Stimulated activated CD4-positive, alpha-beta T cell treated with anti-CD3 and anti-CD28 coated beads, Interleukin-15, amount 100 ng/mL, for 48 hours (primary cell): Measurements from ENCODE around the gene SHB.

Source experiments
- DNase-seq, 2 donors: peaks; one replicate each; pipeline ENCODE4 v3.0.0-alpha.2; 2020; ENCODE audit warnings: low read depth in 2 of 2

Gene SHB

DNA sequence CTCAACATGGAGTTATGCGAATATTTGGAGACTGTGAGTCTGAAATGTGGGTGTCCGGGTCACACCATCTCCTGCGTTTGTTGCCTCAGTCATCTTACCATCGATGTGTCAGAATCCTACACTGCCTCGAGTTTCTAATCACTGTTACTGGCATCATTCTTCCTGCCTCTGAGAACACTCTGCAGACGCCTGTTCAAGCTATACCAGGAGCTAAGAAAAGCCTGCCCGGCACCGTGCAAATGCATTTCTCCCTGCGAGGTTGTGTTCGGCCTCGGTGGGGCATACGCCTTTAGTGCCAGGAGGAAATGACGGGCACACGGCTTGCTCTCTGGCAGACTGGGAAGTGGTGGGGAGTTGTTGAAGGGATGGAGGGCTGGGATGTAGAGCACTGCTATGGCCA, 133.9 kb downstream of the SHB start:
- DNase-seq = no peak

DNA sequence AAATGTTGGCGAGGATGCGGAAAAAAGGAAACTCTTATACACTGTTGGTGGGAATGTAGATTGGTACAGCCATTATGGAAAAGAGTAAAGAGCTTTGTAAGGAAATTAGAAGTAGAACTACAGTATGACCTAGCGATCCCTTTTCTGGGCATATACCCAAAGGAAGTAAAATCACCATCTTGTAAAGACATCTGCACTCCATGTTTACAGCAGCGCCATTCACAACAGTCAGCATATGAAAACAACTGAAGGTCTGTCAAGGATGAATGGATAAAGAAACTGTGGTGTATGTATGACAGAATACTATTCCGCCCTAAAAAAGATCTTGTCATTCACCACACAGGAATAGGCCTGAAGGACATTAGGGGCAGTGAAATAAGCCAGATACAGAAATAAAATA, 137.4 kb downstream of the SHB start:
- DNase-seq = no peak

DNA sequence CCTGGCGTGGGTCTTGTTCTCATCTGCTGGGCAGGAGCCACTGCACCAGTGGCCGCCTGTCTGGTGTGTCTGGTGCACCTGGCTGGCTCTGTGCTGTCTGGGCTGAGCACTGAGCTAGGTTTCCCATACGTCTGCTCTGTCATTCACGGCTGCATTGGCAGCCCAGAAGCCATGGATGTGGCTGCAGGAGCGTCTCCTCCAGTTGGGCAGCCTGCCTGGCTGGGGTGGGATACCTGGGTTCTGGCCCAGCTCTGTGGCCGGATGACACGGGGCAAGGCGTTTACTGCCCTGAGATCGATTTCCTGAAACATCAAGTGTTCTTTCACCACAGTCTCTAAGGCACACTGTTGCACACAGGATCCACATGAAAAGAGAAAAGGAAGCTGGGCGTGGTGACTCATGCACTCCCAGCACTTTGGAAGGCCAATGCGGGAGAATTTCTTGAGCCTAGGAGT, 139.6 kb downstream of the SHB start:
- DNase-seq = no peak

DNA sequence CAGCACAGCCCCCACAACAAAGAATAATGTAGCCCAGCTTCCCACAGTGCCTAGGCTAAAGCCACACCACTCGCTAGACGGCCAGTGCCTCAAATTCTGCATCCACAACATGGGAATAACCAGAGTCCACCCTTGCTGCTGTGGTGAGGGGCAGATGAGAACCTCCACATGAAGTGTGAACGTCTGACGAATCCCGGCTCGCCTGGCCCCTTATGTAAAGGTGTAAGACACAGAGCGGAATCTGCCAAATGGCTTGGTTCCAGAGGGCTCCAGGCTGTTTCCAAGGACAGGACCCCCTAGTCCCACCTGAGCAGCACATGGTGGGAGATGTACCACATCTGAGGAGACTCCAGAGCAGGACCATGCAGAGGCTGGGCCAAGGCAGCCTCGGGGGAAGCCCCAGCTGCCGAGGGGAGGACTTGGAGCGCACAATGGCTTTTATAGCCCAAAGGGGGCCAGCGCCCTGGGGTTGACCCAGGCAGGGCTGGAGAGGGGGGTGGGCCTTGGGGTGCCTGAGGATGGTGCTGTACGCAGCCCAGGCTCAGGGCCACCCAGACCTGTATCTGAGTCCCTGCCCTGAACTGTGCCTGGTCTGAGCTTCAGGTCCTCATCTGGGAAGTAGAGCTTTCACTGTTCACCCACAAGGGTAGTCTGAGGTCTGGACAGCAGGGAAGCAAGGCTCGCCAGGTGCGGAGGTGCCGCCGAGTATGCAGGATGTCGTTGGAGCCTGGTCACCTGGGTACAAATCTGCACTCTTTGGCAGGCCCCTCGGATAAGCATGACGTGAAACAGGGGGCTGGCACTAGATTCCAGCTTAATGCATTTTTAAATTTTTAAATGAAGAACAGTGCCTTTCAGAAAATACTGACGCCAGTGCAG, 140.2 kb downstream of the SHB start:
- DNase-seq = no peak

DNA sequence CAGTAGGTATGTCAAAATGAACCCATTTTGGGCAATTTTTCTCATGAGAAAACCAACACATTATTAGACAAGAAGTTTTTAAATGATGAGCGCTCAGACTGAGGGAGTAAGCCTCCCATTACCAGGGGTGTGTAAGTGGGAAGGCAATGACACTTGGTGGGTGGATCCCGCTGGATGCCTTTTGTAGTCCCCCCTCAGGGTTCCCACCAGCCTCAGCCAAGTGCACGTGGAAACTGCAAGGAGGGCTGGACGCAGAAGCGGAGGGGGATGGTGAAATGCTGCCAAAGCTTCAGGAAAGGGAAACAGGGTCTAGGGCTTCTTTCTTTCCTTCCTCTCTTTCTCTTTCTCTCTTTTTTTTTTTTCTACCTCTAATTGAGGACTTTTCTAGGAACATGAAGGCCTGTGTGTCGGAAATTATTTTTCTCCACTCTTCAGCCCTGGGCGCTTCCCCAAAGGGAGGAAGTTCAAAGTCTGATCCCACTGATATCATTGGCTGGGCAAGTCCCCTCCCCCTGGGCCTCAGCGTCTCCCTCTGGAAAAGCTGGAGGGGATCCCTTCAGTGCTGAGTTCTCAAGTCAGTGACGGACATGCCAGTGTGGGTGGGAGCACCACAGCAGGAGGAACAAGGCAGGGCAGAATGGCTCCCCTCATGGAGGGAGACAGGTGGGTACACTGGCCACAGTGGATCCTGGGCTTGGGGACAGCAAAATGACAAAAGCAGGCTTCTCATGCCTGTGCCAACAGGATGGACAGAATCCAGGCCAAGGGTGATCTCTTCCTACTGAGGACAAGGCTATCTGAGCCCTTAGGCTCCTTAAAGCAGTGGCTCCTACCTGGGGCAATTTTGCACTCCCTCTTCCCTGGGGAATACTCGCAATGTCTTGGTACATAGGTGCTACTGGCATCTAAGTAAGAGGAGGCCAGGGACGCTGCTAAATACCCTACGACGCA, 141.2 kb downstream of the SHB start:
- DNase-seq = no peak

DNA sequence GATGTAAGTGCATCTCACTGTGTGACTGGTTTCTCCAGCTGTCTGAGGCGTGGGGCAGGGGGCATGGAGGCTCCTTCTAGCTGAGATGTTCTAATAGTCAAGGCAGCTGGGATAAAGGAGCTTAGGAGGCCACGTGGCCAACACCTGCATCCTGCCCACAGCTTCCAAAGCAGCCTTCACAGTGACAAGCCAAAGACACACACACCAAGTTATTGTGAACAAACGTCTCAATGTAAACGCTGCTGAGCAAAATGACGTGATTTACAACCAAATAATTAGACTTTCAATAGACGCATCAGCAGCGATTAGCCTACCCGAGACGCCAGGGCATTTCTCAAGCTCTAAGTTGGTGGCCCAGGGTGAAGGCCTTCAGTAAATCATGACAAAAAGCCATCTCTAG, 141.9 kb downstream of the SHB start:
- DNase-seq = no peak

DNA sequence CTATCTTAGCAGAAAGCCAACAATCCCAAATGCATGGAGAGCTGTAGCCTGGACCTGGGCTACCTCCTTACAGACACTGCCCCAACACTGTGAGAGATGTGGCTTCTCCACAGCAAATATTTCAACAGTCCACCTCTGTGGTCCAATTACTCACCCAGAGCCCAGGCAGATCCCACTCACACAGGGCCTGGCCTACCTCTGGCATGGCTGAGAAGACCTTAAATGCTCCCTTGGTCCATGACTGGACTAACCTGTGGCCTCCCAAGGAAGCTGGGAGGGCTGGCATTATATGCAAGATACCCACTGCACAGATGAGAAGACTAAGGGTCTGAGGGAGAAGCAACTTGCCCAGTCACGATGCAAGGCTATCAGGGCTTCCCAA, 142.3 kb downstream of the SHB start:
- no peak for DNase-seq

DNA sequence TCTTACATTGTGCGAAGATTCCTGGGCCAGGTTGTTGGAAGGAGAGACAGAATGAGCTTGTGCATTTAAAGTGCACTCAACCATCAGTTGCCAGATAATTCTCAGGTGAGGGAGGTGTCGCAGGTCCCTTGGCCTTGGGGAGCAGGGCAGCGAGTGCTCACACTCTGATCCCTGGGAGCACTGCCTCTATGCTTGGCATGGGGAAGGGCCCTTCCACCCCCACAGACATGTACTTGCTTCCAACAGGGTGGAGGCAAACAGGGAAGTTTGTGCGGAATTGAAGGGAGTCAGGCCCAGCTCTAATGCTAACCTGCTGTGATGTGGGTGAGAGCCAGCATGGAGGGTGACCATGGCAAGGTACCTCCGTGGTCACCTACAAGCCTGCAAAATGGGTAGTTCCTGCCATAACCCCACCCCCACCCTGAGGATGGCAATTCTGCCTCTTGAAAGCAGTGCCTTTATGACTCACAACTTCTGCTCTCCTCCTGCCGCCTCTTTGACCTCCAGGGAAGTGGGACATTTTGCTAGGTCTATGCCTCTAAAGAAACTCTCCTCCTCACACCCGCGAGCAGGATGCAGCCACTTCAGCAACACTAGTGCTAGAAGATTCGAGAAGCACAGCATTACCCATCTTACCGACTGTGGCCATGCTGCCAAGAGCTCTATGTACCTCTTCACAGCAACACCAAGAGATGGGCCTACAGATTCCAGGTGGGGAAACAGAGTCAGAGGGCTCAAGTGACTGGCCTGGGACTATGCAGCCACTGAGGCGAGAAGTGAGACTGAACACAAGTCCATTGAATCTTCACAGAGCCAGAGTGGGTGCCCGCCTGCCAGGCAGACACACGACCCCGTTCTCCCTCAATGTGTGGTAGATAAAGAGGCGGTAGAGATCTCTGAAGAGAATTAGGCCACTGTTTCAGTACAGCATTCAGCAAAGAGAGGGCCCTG, 143.0 kb downstream of the SHB start:
- no peak for DNase-seq

DNA sequence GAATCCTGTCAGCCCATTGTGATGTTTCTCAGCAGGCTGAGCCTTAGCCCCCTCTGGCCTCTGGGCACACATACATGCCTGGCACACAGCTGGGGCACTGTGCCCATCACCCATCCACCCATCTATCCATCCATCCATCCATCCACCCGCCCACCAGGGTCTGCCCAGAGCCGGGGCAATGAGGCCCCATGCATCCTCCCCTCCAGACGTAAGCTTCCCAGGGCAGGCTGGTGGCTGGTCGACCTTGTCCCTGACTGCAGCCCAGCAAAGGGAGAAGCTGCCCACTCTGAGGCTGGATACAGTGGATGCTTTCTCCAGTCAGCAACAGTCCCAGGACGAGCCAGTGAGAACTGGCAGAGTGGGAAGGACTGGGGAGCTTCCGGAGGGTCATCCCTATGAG, 144.0 kb downstream of the SHB start:
- DNase-seq = no peak

DNA sequence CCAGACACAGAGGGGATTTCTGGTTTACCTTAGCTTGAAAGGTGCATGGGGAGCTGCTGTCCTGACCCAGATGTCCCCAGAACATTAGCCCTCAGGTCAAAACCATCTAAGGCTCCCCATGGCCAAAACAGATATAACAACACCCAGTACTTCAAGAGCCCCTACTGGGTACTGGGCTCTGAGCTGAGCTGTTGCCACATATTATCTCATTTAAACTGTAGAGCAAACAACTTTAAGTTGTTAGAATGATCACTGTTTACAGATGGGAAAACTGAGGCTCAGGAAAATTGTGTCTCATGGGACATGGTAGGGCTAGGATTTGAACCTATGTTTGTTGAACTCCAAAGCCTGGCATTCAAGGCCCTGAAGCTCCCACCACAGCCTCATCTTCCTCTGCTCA, 144.5 kb downstream of the SHB start:
- DNase-seq = no peak

DNA sequence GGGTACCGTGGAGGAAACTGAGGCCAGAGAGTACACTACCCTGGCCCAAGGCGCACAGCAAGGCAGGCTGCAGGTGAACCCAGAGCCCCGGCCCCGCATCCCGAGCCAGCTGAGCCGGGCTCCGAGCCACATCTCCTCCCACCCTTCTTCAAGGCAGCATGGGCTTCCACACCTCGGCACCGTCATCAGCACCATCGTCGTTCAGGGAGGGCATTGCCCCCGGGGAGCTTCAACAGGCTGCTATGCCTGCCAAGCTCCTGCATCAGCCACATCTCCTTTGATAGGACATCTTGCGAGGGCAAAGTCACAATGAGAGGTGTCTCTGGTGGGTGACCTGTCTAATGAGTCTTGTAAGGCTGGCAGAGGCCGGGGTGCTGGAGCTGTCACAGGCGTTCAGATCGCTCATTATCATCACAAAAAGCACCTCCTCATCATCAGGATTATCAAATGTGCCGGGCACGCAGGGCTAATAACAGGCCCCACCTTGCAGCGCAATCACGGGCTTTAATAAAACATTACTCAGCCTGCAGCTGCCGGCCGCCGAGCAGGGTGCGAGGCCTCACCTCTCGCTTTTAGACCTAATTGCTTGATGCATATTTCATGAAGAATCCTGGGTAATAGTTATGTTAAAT, 145.1 kb downstream of the SHB start:
- DNase-seq = no peak

DNA sequence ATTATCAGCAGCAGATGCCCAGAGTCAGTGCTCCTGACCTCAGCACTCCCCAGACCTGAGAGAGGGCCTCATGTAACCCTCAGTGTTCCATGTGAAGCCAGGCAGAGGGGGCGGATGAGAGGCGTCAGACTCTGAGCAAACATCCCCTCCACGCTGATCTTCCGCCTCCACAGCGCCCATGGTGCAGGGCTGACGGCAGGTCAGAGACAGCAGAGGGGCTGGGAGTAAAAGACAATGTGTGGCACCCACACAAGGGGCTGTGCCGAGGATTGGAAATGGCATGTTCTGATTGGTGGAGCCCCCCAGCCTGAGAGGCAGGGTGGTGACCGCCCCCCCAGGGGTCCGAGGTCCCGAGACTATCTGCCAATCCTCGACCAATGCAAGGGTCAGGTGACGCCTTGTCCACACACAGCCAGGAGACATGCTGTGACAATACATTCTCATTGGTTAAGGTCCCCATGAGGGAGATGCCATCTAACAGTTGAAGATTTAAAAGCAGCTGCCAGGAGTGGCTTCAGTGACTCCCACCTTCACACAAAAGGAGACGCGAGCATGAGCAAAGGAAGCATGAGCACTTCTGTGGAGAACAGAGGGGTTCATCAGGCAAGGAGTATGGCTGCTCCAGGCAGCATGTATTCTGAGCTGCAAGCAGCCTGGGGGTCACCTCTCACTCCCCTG, 145.8 kb downstream of the SHB start:
- DNase-seq = no peak

DNA sequence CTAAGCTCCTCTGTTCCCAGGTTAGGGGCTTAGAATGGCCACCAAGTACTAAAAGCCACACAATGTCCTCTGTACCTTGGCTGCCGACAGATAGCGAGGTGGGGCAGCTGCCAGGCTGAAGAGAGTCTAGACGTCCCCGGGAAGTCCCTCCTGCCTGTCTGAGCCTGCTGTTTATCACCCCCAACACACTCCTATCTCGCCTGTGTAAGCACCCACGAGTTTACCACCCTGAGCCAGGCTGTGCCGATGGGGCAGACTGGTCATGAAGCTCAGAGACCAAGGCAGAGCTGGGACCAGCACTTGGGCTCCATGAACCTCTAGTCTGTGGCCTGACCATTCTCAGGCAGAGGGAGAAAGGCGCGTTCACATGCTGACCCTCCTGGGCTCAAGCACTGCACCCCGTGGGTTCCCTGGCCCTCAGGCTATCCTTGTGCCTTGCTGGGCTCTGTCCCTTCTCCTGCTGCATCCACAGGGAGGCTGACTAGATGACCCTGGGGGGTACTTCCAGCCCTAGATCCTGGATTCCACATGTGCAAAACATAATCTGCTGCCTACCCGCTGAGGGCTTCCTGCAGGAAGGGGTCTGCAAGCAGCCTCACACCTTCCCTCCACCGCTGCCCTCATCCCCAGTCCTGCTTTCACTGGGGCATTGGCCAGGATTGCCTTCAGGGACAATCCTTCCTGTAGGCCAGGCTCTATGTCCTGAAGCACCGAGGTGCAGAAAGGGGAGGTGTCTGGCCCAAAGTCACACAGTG, 146.5 kb downstream of the SHB start:
- DNase-seq = no peak

DNA sequence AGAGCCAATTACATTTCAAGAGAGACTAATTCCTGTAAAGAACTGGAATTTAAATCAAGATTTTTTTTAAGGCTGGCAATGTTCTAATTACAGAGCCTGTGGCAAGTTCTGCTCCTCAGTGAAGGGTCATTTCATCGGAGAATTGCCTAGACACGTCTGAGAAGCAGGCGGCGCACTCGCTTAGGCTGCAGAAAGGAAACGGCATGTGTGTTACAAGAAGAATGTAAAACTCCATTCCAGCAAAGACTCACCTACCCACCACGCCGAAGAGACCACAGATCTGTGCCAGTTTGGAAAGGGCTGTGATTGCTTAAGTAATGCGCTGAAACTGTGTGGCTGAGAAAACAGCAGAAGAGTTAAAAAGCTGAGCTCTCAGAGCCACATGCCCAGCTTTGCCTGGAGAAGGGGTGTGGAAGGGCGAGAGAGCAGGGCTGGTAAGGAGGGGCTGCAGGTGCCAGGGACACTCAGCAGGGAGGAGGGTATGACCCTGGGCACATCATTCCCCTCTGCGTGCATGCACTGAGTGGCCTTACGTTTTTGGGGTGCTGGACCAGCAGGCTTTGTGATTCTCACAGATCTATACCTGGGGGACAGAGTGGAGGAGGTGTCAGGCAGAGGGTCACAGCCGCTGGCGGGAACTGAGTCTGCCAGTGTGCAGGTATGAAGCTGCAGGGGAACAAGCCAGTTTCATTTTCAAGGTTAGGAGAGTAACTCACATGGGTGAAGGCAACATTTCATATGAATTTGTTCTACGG, 147.3 kb downstream of the SHB start:
- DNase-seq = no peak

DNA sequence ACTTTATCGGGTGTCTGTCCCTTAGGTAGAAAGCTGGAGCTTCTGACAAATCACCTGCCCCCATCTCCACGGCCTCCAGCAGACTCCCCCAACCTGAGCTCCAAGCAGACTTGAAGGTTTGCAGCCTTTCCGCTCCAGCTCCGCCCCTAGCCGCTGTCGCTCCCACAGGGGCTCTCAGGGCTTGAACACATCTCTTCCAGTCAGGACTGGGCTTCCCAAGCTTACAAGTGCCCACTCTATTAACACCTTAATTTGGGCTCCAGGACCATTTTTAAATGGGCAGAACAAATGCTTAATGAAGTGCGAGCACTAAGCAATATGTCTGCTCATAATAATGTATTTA, 147.9 kb downstream of the SHB start:
- DNase-seq = no peak

DNA sequence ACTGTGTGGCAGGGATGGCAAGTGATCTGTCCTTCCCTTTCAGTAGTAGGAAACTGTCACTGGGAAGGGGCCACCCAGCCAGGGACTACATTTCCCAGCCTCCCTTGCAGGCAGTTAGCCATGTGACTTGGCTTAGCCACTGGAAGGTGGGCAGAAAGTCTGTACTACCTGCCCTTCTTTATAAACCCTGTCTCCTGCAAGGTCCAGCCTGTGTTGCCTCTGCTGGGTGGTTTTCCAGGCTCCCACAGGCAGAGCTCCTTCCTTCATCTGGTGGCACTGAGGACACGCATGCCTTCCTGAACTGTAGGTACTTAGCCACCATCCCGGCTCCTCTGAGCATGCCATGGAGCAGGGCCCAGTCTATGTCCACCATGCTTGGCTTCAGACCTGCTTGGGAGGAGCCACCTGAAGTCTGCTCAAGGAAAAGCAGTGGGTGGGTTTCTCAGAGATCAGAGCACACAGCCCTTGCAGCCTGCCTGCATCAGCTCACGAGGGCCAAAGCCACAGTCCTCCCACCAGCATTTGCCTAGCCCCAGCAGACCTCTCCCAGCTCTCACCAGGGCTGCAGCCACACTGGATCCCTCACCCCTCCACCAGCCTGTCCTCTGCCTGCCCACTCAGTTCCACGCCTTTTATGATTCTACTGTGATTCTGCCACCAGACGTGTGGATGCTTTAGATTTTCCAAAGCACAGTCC, 148.4 kb downstream of the SHB start:
- DNase-seq = no peak

DNA sequence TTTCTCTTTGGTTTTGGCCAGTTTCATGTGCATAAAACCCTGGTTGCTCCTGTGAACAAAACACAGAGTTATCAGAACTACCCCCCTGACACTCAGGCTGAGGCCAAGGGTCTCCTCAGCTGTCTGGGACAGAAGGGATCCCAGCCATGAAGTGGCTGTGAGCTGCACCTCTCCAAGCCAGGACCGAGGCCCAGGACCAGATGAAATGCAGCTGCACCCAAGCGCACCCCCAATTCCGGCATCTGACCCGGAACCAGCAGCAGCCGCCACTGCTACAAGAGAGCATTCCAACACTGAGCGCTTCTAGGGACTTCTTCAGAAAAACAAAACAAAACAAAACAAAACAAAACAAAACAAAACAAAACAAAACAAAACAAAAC, 149.1 kb downstream of the SHB start:
- no peak for DNase-seq

DNA sequence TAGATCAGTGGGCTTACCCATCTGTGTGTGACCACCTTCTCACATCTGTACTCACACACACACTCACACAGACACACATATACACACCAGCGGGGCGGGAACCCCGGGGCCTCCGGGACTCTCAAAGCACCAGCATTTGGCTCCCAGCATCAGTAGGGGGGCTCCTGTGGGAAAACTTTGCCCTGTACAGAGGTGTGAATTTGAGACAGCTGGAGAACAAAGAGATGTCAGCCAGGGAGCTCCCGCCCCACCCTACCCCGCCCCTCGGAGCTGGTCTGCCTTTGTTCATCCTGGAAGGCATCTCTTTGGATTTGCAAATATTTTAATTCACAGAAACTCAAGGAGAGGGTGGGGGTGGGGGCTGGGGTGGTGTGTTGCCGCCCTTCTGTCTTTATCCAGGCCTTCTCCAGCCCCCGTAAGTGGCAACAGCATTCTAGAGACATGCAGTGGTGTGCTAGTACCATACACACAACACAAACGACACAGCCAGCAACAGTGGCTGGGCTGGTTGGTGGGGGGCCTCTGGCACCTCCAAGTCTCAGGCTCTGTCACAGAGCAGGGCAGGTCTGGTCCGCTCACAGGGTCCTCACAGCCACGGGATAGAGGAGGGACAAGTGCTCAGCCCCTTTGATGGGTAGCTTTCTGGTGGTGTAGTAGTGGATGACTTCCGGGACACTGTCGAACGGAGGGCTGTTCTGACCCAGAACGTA, 149.6 kb downstream of the SHB start:
- DNase-seq = no peak
